Stomach (tissue), 4 donors: ENCODE data around the gene USP32.

ENCODE experiments used
- CTCF ChIP-seq, 7 experiments: fragments of 450-650 bp in 4 of 7; fragments of 200-600 bp in 3 of 7; sonication (generic) in 3 of 7; IDR thresholded peaks; one replicate each; pipeline ENCODE4 v1.5.1; 2016 to 2019; ENCODE audit warnings: antibody characterized with exemption in 7 of 7, control low read depth in 2 of 7, mild to moderate bottlenecking in 1 of 7
- EP300 ChIP-seq: sonication (generic); formaldehyde crosslinking; IDR thresholded peaks from one replicate; pipeline ENCODE4 v1.6.1; 2017; ENCODE audit warnings: antibody characterized with exemption

GRCh38 chr17:60392845-60393702 lies 1.1 kb upstream of the USP32 start:
- TF ChIP-seq CTCF (IDR thresholded peaks at IDR 0.05) (no peak), EP300 (no peak)
